ENCODE results near the gene ADK. TPM values are rescaled to one million over a fixed set of nuclear protein-coding genes. Genes with fewer than 3 reads are reported as not detected.

Gene ADK
- total RNA-seq, 1 donor from 2014 or later = 28.5 TPM

GRCh38 chr10:74755273-74755672, 604.3 kb downstream of the ADK start:
- Mint-ChIP-seq H3K27me3 (no peaks in the 10 kb centered on the region), H3K27ac (no peak overlapping the region), H3K36me3 (no peaks in the 10 kb centered on the region), H3K4me1 (ENCODE audit: unreplicated experiment) (peaks cover 15% of the 10 kb centered on the region), H3K4me3 (no peak overlapping the region), H3K9me3 (no peaks in the 10 kb centered on the region)
- TF ChIP-seq CTCF (conservative IDR thresholded peaks at IDR 0.05) = no peak
- no peak for DNase-seq (ENCODE audit: extremely low spot score, unreplicated experiment)

Other genes starting within 250 kb of the ADK start
- 3.5 and 5.5 TPM in 2 replicates for gene PLAU, start 240.1 kb upstream of the ADK start, total RNA-seq (ENCODE audit: low replicate concordance)
- gene VCL, start 153.1 kb upstream of the ADK start, total RNA-seq (ENCODE audit: low replicate concordance) = 110 and 125 TPM in 2 replicates
- 41.9 and 48.0 TPM in 2 replicates for gene AP3M1, start 393 bp upstream of the ADK start, total RNA-seq (ENCODE audit: low replicate concordance)